Measurements from ENCODE around the gene MCC.

- no peak for TF ChIP-seq POLR2A (IDR thresholded peaks at IDR 0.05)
- TF ChIP-seq CTCF (IDR thresholded peaks at IDR 0.05 in 4 of 5, conservative IDR thresholded peaks at IDR 0.05 in 1 of 5): no peak
Observed at GRCh38 chr5:113098378-113098777, 389.9 kb downstream of the MCC start.
